Aorta (tissue), 5 donors: ENCODE measurements around the gene NAV1. TPM values are rescaled to one million over a fixed set of nuclear protein-coding genes. Genes with fewer than 3 reads are reported as not detected.
A peak's percentile ranks its signal among the peaks of the same experiment; 100 is the strongest.

Experiments
- ATAC-seq: fragments of 200-7000 bp; cut with Tn5 transposase; one replicate; pipeline ENCODE4 v1.9.1; 2022; ENCODE audit warnings: moderate library complexity; ENCODE audit not compliant: low FRiP score
- DNase-seq, 2 donors: peaks; one replicate each; pipeline ENCODE4 v3.0.0-alpha.2; 2020
- H3K27ac ChIP-seq, 2 donors: one replicate each; pipeline ENCODE4 v1.5.1; 2013; ENCODE audit warnings: low read length in 2 of 2, mild to moderate bottlenecking in 2 of 2, moderate library complexity in 2 of 2, control low read depth in 1 of 2, inconsistent platforms in 1 of 2, low read depth in 1 of 2
- H3K27me3 ChIP-seq, 2 donors: one replicate each; pipeline ENCODE4 v1.6.1; 2013; ENCODE audit warnings: control low read depth in 1 of 2, low read length in 1 of 2, mild to moderate bottlenecking in 1 of 2, moderate library complexity in 1 of 2; ENCODE audit not compliant: insufficient read depth in 2 of 2, control insufficient read depth in 1 of 2
- H3K36me3 ChIP-seq, 2 donors: one replicate each; pipeline ENCODE4 v1.6.1; 2013; ENCODE audit warnings: control low read depth in 1 of 2, low read length in 1 of 2, mild to moderate bottlenecking in 1 of 2; ENCODE audit not compliant: insufficient read depth in 2 of 2, control insufficient read depth in 1 of 2
- H3K4me1 ChIP-seq, 2 donors: one replicate each; pipeline ENCODE4 v1.6.1; 2013; ENCODE audit warnings: low read length in 2 of 2, control low read depth in 1 of 2, mild to moderate bottlenecking in 1 of 2, moderate library complexity in 1 of 2; ENCODE audit not compliant: insufficient read depth in 2 of 2, control insufficient read depth in 1 of 2
- H3K4me3 ChIP-seq, 2 donors: one replicate each; pipeline ENCODE4 v1.5.1; 2013; ENCODE audit warnings: low read length in 2 of 2, control low read depth in 1 of 2, mild to moderate bottlenecking in 1 of 2
- H3K9me3 ChIP-seq: one replicate; pipeline ENCODE4 v1.6.1; 2013; ENCODE audit warnings: mild to moderate bottlenecking, low read length; ENCODE audit not compliant: control insufficient read depth
- WGBS, 2 donors: extraction: QIAGEN DNeasy Blood & Tissue Kit; methylation state at CpG; one replicate each; pipeline ENCODE4 v1.1.7; 2013; 5-methylcytosine and 5-hydroxymethylcytosine counted together
- intact Hi-C, 2 donors: fragments of 100-400 bp; cut with DNase I; formaldehyde crosslinking; loops; one replicate each; pipeline versions ENCODE4 v1.14.2 to v1.15.0; 2022
- polyA plus RNA-seq, 2 donors: library from polyadenylated mRNA; stranded (reverse); fragments of 200-250 nt; gene quantifications; one replicate each; pipeline ENCODE4 v1.2.3, GENCODE V29; 2013
- total RNA-seq, 2 donors: library from RNA; stranded (reverse); fragmentation: NEBNext Ultra II Directional; extraction: Animal tissue kit (Norgen Biotek cat#: 25700); gene quantifications; one replicate each; pipeline ENCODE4 v1.2.1, GENCODE V29; 2021
- donor health status: healthy with polysubstance abuse.
- donor health status: Bipolar disorder and iron deficiency.
- donor health status: DM: no; HTN: no; CAD: no.
- donor health status: DM: no; HTN: no; CAD: no.
- donor health status: DM: yes; HTN: yes; CAD: no.

The NAV1 gene
- total and polyA plus RNA-seq, 4 donors, result 8.3 to 236 (median 100) TPM

DNA sequence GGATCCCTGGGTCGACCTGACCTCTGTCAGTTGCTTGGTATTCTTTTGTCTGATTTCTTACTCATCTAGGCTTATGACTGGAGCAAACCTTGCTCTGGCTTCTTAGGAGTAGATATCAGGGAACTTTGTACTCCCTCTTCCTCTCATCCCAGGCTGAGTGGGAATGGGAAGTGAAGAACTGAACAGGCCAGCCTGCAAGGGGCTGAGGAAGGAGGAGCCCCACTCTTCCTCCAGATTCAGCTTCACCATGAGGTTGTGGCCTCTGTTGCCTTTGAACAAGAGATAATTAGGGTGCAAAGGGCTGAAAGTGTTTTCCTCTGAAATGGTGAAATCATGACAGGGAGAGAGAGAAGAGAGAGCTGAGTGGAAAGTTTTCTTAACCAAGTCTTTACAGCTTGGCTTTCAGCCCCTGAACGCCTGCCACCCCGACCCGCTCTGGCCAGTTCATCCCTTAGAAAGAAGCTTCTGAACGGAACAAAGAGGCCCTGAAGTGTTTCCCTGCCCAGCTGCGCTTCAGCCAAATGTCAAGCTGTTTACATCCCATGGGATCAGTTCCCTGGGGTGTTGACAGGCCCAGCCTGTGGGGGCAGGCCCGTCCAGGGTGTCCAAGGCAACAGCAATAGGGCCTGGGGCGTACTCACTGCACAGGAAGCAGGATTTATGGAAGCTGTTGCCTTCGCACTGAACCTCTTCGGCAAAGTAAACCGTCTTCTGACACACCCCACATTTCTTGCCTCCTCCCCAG, 43.2 kb upstream of the NAV1 start:
- no peaks in the 10 kb centered on the region for H3K27me3 ChIP-seq
- DNase-seq (peak; percentile 85 to 87), ATAC-seq (peak; percentile 79)
- H3K4me1 ChIP-seq, result peaks cover 4 to 7% of the 10 kb centered on the region in 2 donors
- peak overlapping the region; percentile 71 to 85 for H3K27ac ChIP-seq
- no peak overlapping the region for H3K4me3 ChIP-seq
- WGBS, 2 donors, result 8 to 12% methylated on average over 11 of the region's 11 CpGs
- H3K36me3 ChIP-seq, result peaks cover 2 to 10% of the 10 kb centered on the region in 2 donors
- H3K9me3 ChIP-seq, result no peaks in the 10 kb centered on the region
- intact Hi-C loops, result no loop called here

DNA sequence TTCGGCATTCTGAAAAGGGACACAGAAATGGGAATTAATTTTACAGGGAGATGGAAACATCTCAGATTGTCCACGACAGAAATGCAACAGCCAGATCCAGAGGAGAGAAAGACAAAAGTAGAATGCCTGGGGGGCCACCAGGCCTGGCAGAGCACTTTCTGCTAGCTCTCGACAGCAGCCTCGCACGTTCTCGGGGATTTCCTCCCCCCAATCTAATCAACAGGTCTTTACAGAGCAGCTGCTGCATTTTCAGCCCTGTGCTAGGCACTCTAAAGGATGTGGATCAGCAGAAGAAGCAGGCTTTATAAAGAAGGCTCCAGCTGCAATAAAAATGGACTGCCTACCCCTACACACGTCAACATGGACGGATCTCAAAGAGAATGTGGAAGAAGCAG, 42.6 kb upstream of the NAV1 start:
- intact Hi-C loops, result no loop called here
- DNase-seq, result no peak
- H3K4me1 ChIP-seq, result peaks cover 4 to 7% of the 10 kb centered on the region in 2 donors
- H3K36me3 ChIP-seq, result peaks cover 2 to 10% of the 10 kb centered on the region in 2 donors
- peak overlapping the region; percentile 59 to 85 for H3K27ac ChIP-seq
- 16 to 18% methylated on average over 8 of the region's 8 CpGs for WGBS, 2 donors
- H3K9me3 ChIP-seq, result no peaks in the 10 kb centered on the region
- no peaks in the 10 kb centered on the region for H3K27me3 ChIP-seq
- no peak for ATAC-seq
- no peak overlapping the region for H3K4me3 ChIP-seq

DNA sequence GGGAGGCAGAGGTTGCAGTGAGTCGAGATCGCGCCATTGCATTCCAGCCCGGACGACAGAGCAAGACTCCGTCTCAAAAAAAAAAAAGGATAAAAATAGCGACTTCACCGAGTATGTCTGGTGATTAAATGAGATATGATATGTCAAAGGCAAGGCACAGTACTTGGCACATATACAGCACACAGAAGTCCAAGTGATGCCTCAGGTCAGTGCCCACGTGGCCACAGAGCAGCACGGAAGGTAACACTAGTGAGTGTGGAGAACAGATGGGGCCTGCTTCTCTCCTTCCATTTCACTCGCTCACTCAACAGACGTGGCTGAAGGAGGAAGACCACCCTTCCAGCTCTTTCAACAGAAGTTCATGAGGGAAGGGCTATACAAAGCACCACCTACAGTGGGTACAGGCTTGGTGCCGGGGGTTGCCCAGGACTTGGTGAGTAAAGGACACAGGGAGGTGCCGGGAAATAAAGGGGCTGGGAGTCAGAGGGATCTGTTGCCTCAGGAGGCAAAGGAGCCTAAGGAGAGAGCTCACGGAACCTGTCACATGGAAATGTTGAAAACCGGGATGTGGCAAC, 40.9 kb upstream of the NAV1 start:
- H3K36me3 ChIP-seq, result peaks cover 2 to 6% of the 10 kb centered on the region in 2 donors
- intact Hi-C loops, result no loop called here
- H3K27ac ChIP-seq, result peak overlapping the region in 1 of 2 donors; percentile 36
- H3K9me3 ChIP-seq, result no peaks in the 10 kb centered on the region
- no peak overlapping the region for H3K4me3 ChIP-seq
- ATAC-seq (no peak), DNase-seq (no peak)
- 60 to 65% methylated on average over 16 of the region's 16 CpGs for whole genome bisulfite sequencing, 2 donors
- H3K4me1 ChIP-seq, result peaks cover 2 to 6% of the 10 kb centered on the region in 2 donors
- no peaks in the 10 kb centered on the region for H3K27me3 ChIP-seq

DNA sequence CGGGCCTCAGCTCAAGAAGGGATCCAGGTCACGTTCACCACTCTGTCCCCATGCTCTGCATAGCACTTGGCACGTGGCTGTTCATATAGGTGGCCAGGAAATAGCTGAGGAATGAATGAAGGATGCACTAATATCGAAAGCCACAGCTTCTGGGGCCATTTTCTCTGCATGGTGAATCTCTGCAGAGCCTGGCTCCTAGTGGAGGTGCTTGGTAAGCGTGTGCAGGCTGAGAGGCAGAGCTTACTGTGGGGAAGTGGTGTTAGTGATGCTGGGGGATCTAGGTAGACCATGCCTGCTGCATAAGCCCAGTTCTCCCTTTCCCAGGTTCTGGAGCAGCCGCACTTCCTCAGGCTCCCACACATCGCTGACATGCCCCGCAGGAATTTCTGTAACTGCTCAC, 40.3 kb upstream of the NAV1 start:
- no peaks in the 10 kb centered on the region for H3K9me3 ChIP-seq
- intact Hi-C loops, result no loop called here
- H3K27me3 ChIP-seq, result no peaks in the 10 kb centered on the region
- WGBS, 2 donors, result 82 to 83% methylated on average over 8 of the region's 8 CpGs
- no peak overlapping the region for H3K4me3 ChIP-seq
- H3K36me3 ChIP-seq, result peaks cover 2 to 6% of the 10 kb centered on the region in 2 donors
- peaks cover 2 to 6% of the 10 kb centered on the region in 2 donors for H3K4me1 ChIP-seq
- DNase-seq (no peak), ATAC-seq (no peak)
- peak overlapping the region in 1 of 2 donors; percentile 15 for H3K27ac ChIP-seq

DNA sequence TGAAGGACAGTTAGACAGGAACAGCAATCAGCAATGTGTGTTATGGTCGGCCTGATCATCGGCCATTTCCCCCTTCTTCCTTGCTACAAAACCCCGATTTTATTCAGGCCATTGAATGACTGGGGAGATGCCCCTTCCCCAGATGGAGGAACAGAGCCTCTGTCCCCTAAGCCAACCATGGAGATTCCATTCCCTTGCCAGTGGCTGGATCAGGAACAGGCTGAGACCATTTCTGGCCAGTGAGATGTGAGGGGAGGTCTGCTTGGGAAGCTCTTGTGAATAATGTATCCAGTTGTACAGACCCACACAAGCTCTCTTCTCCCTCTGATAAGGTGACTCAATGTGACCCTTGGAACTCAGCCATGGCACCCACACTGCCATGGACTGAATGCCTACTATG, 39.7 kb upstream of the NAV1 start:
- Histone ChIP-seq H3K4me1 (peaks cover 2 to 6% of the 10 kb centered on the region in 2 donors), H3K4me3 (no peak overlapping the region), H3K27me3 (no peaks in the 10 kb centered on the region), H3K27ac (peak overlapping the region in 1 of 2 donors; percentile 15), H3K36me3 (peaks cover 2 to 6% of the 10 kb centered on the region in 2 donors), H3K9me3 (no peaks in the 10 kb centered on the region)
- 84 to 94% methylated on average over 3 of the region's 3 CpGs for WGBS, 2 donors
- ATAC-seq (no peak), DNase-seq (no peak)
- intact Hi-C loops, result no loop called here

DNA sequence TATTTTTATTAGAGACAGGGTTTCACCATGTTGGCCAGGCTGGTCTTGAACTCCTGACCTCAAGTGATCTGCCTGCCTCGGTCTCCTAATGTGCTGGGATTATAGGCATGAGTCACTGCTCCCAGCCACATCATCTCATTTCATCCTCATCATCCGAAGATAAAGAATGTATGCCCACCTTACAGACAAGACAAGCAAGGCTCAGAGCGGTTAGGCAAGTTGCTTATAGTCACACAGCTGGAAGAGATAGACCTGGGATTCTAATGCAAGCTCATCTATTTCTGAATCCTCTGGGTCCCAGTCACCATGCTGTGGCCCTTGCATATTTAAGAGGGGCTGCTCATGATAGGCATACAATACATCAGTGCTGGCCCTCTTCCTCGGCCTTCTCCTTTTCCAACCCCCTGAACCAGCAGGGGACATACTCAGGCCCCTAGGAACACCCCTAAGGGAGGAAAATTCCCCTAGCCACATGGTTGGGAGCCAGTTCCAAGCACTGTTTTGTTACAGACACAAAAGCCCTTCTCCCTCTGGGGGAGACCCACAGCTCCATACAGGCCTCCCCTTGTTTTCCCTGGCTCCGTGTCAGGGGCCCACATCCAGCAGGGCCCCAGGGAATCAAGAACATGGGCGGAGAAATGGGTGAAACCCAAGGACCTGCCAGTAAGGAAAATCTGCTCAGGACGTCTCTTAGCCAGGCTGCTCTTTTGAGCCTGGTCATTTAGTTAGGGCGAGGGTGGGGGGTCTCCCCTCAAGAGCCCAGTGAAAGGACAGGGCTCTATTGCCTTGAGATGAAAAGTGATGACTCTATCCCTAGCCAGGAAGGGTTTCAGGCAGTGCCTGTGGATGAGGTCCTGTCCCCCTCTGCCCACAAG, 38.9 kb upstream of the NAV1 start:
- Histone ChIP-seq H3K9me3 (no peaks in the 10 kb centered on the region), H3K36me3 (peaks cover 2 to 6% of the 10 kb centered on the region in 2 donors), H3K4me1 (peaks cover 2 to 6% of the 10 kb centered on the region in 2 donors), H3K27me3 (no peaks in the 10 kb centered on the region), H3K4me3 (no peak overlapping the region), H3K27ac (peak overlapping the region; percentile 63 to 73)
- DNase-seq (peak in 1 of 2 donors; percentile 74), ATAC-seq (peak; percentile 30)
- intact Hi-C loops, result no loop called here
- WGBS, 2 donors, result 26 to 27% methylated on average over 8 of the region's 8 CpGs

DNA sequence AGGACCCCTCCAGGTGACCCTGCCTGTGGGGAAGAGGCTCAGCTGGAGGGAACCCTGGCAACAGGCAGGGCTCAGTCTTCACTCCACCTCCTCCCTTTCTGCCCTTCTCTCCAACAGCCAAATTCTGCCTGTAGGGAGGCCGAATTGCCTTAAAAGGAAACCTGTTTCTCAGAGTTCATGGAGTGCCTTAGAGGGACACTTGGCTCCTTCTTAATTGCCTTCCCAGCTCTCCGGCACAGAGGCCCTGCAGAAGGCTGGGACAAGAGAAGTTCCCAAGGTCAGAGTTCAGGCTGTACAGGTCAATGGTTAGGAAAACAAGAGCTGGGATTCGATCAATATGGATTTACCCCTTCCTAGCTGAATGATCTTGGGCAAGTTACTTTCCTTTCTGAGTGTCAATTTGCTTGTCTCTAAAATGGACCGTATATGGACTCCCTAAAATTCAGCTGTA, 38.2 kb upstream of the NAV1 start:
- ATAC-seq (peak; percentile 57), DNase-seq (peak in 1 of 2 donors; percentile 61)
- H3K4me3 ChIP-seq, result no peak overlapping the region
- H3K36me3 ChIP-seq, result peaks cover 0 to 2% of the 10 kb centered on the region in 2 donors
- H3K27me3 ChIP-seq, result no peaks in the 10 kb centered on the region
- 10 to 12% methylated on average over 4 of the region's 4 CpGs for WGBS, 2 donors
- no peaks in the 10 kb centered on the region for H3K9me3 ChIP-seq
- H3K27ac ChIP-seq, result peak overlapping the region; percentile 71 to 73
- intact Hi-C loops, result no loop called here
- peaks cover 2 to 6% of the 10 kb centered on the region in 2 donors for H3K4me1 ChIP-seq

DNA sequence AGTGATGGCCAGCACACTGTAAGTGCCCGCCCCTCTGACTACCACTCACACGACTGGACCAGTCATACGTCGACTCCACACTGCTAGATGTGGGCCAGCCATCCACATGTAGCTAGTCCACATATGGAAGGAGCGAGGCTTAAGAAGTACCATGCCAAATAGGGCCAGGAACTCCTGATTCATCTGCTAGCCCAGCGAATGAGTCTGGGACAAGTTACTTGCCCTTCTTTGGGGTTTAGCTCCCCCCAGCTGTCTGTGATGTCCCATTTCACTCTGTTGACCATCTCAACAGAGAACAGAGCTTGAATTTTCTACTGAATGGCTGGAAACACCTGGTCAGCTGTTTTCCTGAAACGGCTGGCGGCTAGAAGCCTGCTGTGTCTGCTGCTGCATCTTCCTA, 37.8 kb upstream of the NAV1 start:
- intact Hi-C loops, result no loop called here
- peaks cover 2 to 4% of the 10 kb centered on the region in 2 donors for H3K4me1 ChIP-seq
- H3K36me3 ChIP-seq, result peaks cover 0 to 2% of the 10 kb centered on the region in 2 donors
- no peaks in the 10 kb centered on the region for H3K9me3 ChIP-seq
- H3K4me3 ChIP-seq, result no peak overlapping the region
- WGBS, 2 donors, result 40 to 42% methylated on average over 8 of the region's 8 CpGs
- DNase-seq (no peak), ATAC-seq (peak; percentile 43)
- peak overlapping the region; percentile 71 to 73 for H3K27ac ChIP-seq
- no peaks in the 10 kb centered on the region for H3K27me3 ChIP-seq
